Measurements from ENCODE around the gene EWSR1.

Gene EWSR1

DNA sequence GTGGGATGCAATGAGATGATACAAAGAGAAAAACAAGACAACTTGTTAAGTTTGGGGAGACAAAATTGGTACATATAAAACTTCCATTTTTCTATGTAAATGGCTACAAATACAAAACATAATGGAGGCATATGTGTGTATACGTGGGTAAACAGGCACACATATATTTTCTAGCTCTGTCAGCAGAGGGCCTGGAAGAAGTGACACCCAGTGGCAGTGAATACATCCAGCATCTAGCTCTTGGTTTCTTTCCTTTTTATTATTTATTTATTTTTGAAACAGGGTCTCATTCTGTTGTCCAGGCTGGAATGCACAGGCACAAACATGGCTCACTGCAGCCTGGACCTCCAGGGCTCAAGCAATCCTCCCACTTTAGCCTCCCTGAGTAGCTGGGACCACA, 52.5 kb downstream of the EWSR1 start:
- DNase-seq: no peak

DNA sequence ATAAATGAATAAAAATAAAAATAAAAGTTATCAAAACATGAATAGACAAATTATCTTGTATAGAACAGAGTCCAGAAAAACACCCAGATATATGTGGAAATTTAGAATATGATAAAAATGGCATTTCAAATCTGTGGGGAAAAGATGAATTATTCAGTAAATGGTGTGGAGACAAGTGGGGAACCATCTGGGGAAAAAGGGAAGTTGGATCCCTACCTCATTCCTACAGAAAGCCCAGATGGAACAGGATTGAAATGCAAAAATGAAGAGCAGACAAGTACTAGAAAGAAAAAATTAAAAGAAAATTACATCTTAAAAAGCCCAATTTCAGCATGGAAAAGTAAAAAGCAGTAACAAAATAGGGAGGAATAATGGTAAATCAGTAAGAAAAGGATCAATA, 55.6 kb downstream of the EWSR1 start:
- no peak for DNase-seq

DNA sequence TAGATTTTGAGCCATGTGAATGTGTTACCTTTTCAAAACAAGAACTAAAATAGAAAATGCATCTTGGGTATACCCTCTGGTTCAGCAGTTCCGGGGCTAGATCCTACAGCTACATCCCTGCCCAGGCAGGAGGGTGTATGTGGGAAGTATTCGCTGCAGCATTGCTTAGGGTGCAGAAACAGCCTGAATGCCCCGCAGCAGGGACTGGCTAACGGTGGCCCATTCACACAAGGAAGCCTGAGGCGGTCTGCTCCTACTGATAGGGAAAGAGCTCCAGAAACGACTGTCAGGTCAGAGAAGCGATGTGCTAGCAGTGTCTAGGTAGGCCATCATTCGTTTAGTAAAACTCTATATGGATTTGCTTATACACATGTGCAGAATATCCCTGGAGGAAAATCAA, 57.3 kb downstream of the EWSR1 start:
- no peak for DNase-seq

DNA sequence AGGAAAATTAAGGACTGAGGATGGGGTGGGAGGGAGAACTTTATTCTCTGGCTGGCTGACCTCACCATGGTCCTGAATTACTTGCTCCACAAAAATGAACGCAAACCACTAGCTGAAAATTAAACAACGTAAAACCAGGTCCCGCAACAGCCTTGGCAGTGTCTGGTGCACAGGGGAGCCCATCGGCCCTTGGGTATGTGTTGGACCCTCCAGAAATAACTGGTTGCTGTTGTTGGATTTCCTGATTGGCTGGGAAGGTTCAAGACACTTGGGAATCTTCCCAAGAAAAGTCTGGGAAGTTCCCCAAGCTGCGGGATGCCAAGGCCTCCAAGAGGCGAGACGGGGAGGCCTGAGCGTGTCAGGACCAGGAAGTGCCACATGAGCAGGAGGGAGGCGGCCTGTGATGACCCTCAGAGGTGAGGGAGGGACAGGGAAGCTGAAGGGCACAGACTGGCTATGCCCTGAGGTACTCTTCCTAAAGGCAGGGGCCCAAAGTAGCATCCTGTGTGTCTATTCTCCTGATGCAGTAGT, 57.8 kb downstream of the EWSR1 start:
- no peak for DNase-seq

DNA sequence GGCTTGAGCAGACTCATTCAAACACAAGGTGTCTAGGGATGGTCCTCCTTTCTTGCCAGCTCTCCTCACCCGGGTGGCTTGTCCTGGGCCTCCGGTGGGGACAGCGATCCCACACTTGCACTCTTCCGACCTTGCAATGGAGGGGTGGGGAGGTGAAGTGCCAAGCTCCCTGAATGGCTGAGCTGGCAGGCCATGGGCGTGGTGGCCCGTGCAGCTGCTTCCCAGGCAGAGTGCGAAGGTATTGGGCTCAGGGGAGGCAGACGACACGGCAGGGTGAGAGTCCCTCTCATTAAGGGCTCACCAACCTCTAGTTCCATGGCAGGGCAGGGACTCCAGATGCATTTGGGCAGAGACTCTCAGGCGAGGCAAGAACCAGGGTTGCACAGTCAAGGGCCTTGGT, 58.4 kb downstream of the EWSR1 start:
- no peak for DNase-seq

DNA sequence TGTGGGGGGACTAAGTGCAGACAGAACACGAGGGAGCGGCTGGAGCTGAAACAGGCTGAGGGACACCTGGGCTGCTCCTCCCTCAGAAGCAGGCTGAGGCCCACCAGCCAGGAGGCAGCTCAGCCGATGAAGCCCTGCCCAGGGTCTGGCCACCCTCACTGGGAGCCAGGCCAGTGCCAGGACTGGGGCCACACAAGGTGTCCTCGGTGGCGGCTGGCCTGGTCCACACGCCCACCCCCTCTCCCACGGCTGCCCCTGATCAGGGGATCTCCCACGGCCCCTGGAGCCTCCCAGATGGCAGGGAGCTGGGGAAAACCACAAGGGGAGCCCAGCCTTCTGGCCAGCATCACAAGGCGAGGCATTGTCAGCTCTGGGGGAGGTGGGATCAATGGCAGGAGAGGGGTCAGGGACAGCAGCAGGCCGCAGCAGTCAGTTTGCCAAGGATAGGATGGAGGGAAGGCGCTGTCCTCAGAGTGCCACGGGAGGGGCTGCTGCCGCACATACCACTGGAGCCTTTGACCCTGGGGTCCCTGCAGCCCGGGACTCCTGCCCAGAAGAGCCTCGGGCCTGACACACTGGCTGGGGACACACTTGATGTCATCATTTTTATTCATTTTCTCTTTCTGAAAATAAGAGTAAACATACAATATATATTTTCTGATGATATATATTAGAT, 59.2 kb downstream of the EWSR1 start:
- DNase-seq: no peak

DNA sequence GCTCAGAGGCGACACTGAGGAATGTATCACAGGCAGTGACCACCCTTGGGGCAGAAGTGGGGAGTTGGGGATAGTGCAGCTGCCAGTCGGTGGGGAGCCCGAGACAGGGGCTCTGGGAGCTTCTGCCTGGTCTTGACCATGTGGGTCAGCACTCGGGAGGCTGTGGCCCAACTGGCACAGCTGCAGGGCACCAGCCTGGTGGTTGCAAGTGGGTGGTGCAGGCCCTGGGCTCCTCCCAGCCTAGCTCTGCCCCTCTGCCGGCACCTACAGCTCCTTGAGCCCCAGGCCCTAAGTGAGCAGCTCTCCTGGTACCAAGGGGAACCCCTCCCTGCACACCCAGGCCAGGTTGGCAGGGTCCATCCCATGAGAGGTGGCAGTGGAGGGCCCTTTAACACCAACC, 60.0 kb downstream of the EWSR1 start:
- no peak for DNase-seq

DNA sequence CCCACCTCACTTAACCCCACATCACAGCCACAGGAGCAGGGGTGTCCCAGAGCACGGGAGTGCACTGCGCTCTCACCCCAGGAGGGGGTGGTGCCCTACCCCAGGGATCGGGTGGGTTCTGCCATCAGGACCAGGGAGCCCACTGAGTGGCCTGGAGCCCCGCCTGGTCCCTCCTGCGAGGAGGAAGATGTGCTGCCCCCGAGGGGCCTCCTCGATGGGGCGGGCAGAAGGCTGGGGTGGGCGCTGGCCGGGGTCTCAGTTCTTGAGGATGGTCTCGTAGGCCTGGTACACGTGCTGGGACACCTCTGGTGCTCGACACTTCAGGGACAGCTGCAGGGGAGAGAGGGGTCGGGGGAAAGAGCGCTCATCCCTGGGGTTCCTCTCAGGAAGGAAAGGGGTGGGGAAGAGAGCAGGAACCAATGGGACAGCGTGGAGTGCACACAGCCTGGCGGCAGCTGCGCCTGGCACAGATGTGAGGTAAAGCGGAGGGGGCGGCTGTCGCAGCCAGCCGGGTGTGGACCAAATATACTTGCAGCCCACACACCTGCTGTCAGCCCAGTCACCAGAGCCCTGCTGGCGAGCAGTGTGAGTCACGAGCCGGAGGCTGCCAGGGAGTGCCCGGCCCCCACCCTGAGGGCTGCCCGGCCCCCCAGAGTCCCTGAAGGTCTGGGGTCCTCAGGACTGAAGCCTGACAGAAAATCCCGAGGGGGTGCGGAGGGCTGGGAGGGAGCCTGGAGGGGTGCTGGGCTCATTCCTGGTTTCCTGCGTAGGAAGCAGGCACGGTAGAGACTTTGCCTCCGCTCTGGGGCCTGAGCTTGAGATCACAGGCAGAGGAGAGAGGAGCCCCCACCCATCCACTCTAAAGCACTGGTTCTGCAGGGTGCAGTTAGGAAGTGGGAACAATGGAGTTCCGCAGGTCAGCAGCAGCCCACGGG, 60.8 kb downstream of the EWSR1 start:
- no peak for DNase-seq

DNA sequence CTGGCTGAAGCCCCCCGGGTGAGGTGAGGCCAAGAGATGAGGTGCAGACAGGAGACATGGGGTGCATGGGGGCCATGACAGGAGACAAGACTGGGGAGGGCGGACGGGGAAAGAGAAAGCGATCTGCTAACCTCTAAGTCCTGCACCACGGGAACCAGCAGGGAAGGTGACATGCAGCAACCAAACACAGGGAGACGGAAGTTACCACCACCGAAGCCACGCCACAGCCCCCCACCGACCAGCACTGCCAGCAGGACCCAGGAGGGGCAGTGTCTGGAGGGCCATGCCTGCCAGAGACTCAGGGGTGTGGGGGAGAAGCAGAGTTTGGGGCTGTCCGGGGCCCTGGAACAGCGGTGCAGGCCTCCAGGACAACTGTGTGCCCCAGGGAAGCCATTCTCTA, 61.5 kb downstream of the EWSR1 start:
- no peak for DNase-seq

DNA sequence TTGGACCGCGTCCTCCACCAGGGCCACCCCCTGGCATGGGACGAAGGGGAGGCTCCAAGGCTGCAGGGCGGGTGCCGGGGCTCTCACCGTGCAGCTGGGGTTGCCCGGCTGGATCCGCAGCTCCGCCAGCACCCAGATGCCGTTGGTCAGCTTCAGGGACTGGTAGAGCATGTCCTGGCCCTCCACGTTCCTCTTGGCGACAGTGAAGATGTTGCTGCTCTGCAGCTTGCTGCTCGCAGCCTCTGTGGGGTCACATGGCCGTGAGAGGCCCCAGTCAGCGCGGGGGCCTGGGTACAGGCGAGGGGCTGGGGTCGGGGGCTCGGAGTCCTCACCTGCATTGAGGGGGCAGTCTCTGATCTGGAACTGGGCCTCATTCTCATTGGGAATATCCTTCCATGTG, 62.2 kb downstream of the EWSR1 start:
- no peak for DNase-seq

DNA sequence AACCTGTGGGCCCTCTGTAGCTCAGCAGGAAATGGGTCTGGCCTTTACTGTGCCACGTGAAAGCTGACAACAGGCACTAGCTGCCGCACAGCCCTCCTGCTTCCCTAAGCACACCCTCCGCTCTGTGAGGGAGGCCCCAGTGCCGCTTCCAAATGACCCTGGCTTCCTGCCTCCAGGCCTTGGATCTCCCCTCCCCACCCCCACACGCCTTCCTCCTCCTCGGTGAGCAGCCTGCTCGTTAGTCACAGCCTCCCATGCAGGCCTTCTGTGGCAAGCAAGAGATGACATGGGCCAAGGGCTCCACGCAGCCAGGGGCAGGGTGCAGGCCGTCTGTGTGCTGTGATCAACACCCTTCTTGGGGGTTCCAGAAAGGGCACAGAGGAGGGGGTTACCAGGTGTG, 62.7 kb downstream of the EWSR1 start:
- DNase-seq: peak; percentile 67

DNA sequence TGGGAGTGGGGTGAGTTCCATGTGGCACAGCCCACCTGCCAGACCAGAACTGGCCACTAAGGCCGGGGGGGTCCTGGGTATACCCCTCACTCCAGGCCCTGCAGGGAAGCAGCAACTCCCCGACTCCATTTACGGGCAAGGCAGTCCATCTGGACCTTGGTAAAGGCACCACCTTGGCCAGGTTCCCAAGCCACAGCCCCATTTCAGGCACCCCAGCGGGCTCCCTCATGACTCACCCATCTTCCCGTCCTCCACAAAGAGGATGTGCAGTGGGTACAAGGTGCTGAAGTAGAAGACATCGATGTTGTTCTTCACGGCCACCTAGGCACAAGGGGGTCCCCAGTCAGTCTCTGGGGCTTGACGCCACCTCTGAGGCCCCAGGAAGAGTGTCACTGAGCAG, 63.1 kb downstream of the EWSR1 start:
- no peak for DNase-seq

DNA sequence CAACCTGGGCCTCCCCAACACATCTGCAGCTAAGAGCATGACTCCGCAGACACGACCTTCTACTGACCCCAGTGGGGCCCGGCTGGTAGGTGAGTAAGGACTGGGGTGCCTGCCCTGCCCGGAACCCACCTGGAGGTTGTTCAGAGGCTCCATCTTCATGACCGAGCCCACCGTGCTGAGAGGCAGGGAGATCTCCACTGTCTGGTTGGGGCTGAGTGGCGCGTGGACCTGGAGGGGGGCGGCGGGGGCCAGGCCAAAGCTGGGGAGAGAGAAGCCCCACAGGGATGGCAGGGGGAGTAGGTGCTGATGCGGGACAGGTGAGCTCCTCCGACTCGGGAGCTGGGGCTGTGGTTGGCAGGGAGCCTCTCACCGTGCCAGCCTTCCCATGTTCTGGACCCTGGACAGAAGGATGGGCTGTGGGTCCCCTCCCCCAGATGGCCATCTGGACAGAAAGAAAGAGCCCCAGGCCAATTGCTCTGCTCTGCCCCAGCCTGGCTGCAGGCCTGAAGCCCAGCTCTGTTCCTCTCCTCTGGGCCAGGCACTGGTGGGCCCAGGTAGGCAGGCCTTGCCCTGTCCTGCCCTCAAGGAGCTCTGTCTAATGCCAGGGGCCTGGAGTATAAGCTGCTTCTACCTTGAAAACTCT, 63.7 kb downstream of the EWSR1 start:
- DNase-seq: no peak

DNA sequence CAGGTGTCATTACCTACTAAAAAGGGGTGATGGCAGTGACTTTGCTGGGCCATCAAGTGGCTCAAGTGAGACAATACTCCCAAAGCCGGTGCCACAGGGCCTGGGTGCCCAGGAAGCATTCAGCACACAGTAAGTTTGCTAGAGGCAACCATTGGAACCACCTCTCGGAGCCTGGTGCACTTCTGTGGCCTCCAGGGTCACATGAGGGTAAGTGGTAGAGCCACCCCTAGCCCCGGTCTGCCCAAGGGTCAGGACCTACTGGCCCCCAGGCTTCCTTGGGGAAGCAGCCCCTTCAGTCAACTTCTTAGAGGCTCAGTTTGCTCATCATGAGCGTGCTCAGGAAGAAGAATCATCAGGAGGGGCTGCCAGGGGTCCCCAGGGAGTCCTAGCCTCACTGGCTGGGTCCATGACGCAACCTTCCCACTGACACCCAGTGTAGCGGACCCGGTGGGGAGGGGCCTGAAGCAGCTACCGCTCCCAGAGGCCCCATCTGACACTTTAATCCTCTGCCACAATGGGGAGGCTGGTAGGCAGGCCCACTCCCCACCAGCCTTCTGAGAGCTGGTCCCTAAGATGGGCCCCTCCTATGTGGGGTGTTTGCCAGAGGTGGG, 64.9 kb downstream of the EWSR1 start:
- no peak for DNase-seq

DNA sequence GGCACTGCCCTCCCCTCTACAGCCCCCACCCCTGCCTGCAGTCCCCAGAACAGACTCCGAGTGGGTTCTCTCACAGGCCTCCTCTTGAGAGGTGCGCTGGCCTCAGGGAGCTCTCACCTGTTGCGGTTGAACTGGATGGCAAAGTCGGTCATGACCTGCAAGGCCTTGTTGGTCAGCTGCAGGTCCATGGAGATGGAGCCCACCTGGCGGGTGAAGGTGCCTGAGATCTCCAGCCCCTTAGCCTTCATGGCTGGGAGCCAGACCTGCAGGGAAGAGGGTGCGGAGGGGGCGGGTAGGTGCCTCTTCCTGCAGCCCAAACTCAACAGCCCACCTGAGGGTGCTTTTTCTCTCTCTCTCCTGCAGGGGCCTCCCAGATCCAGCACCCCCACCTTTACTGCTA, 66.1 kb downstream of the EWSR1 start:
- no peak for DNase-seq

DNA sequence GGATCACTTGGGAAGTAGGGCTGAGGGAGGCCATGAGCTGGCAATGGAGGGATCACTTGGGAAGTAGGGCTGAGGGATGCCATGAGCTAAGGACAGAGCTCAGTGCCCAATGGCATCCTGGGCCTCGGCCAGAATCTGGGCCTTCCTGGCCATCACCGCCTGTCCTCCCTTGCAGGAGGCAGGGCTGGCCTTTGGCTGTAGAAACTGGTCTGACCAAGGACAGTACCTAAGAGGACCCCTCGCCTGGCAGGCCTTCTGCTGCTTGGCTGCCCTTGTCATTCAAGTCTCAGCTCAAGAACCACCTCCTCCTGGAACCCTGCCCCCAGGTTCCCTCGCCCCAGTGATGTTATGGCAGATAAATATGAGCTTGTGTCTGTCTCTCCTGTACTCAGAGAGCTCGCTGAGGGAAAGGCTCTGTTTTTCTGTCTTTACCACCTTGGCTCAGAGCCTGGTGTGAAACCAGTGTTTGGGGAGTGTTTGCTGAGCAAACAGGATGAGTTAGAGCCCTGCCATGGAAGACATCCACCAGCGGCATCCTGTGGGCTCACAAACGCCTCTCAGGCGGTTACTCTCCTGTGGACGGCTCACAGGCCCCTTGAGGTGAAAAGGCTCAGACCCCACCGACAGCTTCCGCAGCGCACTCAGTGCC, 66.8 kb downstream of the EWSR1 start:
- DNase-seq: no peak

DNA sequence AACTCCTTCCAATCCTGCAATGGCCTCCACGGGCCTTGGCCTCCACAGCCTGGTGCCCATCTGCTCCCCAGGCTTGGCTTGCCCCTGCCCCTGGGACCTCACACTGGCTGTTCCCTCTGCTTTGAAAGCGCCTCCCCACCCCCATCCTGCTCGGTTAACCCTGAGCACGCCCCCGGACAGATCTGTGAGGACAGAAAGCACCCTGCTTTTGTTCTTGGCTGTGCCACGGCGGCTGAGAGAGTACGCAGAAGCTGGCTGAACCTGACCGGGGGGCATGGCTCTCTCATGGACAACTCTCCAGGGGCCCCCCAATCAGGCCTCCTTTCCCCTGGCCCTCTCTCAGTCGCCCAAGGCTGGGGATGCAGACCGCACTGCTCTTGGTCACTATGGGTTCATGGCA, 67.6 kb downstream of the EWSR1 start:
- DNase-seq: no peak

DNA sequence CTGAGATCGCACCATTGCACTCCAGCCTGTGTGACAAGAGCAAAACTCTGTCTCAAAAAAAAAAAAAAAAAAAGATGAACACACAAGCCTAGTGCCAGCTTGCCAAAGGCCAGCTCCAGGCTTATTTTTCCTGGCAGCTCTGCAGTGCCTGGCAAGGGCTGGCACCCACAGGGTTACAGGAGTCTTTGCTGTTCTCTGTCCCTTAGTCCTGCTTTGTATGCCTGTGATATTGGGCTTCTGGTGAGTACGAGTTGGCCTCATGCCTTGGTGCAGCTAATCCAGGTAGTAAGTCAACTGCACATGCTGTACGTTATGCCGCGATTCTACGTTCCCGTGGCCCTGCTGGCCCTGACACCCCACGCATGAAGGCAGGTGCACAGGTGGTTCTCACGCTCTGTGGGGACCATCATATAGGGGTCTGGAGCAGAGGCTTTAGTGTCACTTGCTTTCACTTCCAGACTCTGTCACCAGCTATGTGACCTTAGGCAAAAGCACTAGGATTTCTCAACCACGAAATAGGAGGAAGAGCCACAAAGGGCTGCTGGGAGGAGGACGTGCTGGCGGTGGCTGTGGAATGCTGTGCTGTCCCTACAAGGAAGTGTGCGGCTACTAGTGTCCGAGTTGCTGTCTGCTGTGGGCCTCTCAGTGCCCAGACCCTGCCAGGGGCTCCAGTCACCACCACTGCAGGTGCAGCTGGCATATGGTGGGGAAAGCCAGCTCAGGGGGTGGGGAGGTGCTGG, 68.9 kb downstream of the EWSR1 start:
- DNase-seq: no peak

DNA sequence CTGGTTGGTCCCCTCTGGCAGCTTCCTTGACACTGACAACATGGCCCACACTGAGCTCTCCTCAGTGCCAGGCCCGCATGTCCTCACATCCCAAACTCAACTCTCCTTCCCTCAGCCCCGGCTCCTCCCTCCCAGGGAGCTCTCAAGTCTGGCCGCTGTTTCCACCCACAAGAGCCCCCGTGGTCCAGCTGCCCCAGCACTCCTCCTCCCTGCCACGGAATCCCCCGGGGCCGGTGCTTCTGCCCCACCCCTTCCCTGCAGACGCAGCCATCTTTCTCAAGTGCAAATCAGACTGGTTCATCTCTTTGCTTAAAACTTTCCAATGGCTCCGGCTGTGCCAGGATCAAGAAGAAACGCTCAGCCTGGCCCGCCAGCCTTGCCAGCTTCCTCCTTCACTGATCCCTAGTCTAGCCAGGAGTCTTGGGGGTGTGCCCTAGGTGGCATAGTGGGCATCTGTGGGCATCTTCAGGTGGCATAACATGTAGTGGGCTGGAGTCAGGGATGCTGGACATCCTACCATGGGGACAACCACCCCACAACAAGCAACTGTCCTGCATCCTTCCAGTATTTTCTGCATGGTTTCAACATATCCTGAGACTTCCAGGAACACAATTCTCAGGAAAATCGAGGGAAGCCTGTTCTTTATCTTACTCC, 69.7 kb downstream of the EWSR1 start:
- no peak for DNase-seq

DNA sequence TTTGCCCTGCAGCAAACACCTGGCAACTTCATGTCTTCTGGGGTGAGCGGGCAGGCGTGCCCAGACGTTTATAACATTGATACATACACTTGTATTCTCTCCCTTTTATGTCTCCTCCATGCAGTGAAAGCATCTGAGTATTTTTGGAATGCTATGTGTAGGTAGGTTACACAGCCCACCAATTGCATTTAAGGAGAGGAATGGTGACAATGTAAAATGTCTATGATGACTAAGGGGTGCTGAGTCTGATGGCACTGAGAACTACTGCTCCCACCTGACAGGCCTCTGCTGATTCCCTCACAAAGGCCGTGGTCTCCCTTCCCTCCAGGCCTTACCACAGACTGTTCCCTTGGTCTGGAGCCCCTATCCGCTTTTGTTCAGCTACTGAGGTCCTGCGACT, 70.3 kb downstream of the EWSR1 start:
- no peak for DNase-seq

All from fibroblast of skin of abdomen (primary cell).